Hepatocyte (in vitro differentiated cells): Measurements from ENCODE around the gene IMMP2L.
"Not testable (repeated sequence)": the region's sequence is repeated elsewhere in the genome, so short reads cannot be mapped to it uniquely, and the experiment has no call there.

ENCODE experiments used
- EZH2 ChIP-seq: fragments of 200-600 bp; sonication (generic); IDR thresholded peaks from 2 replicates; pipeline ENCODE4 v1.6.1; 2016; ENCODE audit warnings: antibody characterized with exemption, mild to moderate bottlenecking, borderline replicate concordance
- EZH2phosphoT487 ChIP-seq: fragments of 200-600 bp; sonication (generic); IDR thresholded peaks from one replicate; pipeline ENCODE4 v1.6.1; 2018; ENCODE audit warnings: antibody characterized with exemption, mild to moderate bottlenecking, low read depth, moderate library complexity; ENCODE audit not compliant: unreplicated experiment, severe bottlenecking
- TF ChIP-seq, protein P1 (sequence below): fragments of 200-600 bp; sonication (generic); IDR thresholded peaks from 2 replicates; pipeline ENCODE4 v1.5.1; 2016; ENCODE audit warnings: antibody characterized with exemption, mild to moderate bottlenecking; ENCODE audit not compliant: poor library complexity

DNA sequence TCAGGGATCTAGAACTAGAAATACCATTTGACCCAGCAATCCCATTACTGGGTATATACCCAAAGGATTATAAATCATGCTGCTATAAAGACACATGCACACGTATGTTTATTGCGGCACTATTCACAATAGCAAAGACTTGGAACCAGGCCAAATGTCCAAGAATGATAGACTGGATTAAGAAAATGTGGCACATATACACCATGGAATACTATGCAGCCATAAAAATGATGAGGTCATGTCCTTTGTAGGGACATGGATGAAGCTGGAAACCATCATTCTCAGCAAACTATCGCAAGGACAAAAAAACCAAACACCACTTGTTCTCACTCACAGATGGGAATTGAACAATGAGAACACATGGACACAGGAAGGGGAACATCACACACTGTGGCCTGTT lies 96.5 kb downstream of the IMMP2L start:
- TF ChIP-seq, protein P1, sequence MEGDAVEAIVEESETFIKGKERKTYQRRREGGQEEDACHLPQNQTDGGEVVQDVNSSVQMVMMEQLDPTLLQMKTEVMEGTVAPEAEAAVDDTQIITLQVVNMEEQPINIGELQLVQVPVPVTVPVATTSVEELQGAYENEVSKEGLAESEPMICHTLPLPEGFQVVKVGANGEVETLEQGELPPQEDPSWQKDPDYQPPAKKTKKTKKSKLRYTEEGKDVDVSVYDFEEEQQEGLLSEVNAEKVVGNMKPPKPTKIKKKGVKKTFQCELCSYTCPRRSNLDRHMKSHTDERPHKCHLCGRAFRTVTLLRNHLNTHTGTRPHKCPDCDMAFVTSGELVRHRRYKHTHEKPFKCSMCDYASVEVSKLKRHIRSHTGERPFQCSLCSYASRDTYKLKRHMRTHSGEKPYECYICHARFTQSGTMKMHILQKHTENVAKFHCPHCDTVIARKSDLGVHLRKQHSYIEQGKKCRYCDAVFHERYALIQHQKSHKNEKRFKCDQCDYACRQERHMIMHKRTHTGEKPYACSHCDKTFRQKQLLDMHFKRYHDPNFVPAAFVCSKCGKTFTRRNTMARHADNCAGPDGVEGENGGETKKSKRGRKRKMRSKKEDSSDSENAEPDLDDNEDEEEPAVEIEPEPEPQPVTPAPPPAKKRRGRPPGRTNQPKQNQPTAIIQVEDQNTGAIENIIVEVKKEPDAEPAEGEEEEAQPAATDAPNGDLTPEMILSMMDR = not testable (repeated sequence)
- not testable (repeated sequence) for TF ChIP-seq EZH2, EZH2phosphoT487
